H9 (cell line): ENCODE measurements around the gene ACSM3. TPM values are rescaled to one million over a fixed set of nuclear protein-coding genes. Genes with fewer than 3 reads are reported as not detected.

Experiments used
- DNase-seq: peaks from one replicate; pipeline ENCODE4 v3.0.0-alpha.2; 2017
- H2AFZ ChIP-seq: one replicate; pipeline ENCODE4 v1.6.1; 2013; ENCODE audit warnings: mild to moderate bottlenecking, low read length, control low read depth, moderate library complexity
- H2AK5ac ChIP-seq: 2 replicates; pipeline ENCODE4 v1.6.1; 2013; ENCODE audit warnings: low read length, control low read depth, mixed read lengths; ENCODE audit not compliant: insufficient read length
- H2BK120ac ChIP-seq: one replicate; pipeline ENCODE4 v1.6.1; 2013; ENCODE audit warnings: low read depth, mild to moderate bottlenecking, low read length, control low read depth, inconsistent platforms; ENCODE audit not compliant: poor library complexity, severe bottlenecking
- H2BK12ac ChIP-seq: 2 replicates; pipeline ENCODE4 v1.6.1; 2013; ENCODE audit warnings: low read length, control low read depth, mixed read lengths, low read depth; ENCODE audit not compliant: insufficient read length
- H2BK15ac ChIP-seq: 2 replicates; pipeline ENCODE4 v1.6.1; 2013; ENCODE audit warnings: low read depth, low read length, control low read depth
- H2BK20ac ChIP-seq: one replicate; pipeline ENCODE4 v1.6.1; 2013; ENCODE audit warnings: low read depth, mild to moderate bottlenecking, low read length, control low read depth, inconsistent platforms; ENCODE audit not compliant: poor library complexity, severe bottlenecking
- H2BK5ac ChIP-seq: 2 replicates; pipeline ENCODE4 v1.6.1; 2013; ENCODE audit warnings: low read length, control low read depth, mixed read lengths; ENCODE audit not compliant: insufficient read length
- H3K14ac ChIP-seq: 2 replicates; pipeline ENCODE4 v1.6.1; 2013; ENCODE audit warnings: low read length, control low read depth; ENCODE audit not compliant: insufficient read depth
- H3K18ac ChIP-seq: 2 replicates; pipeline ENCODE4 v1.6.1; 2013; ENCODE audit warnings: low read depth, mild to moderate bottlenecking, mixed read lengths, low read length, control low read depth; ENCODE audit not compliant: insufficient read length
- H3K23ac ChIP-seq: 2 replicates; pipeline ENCODE4 v1.6.1; 2013; ENCODE audit warnings: low read length, control low read depth, mixed read lengths, low read depth; ENCODE audit not compliant: insufficient read length
- H3K23me2 ChIP-seq: 2 replicates; pipeline ENCODE4 v1.6.1; 2013; ENCODE audit warnings: low read depth, mild to moderate bottlenecking, mixed read lengths, low read length, control low read depth; ENCODE audit not compliant: insufficient read length, poor library complexity, severe bottlenecking
- H3K27ac ChIP-seq: 2 replicates; pipeline ENCODE4 v1.5.1; 2013; ENCODE audit warnings: low read length, control low read depth, mixed read lengths, low read depth; ENCODE audit not compliant: insufficient read length
- H3K27me3 ChIP-seq: 2 replicates; pipeline ENCODE4 v1.6.1; 2013; ENCODE audit warnings: low read length, control low read depth, inconsistent platforms; ENCODE audit not compliant: insufficient read depth
- H3K4ac ChIP-seq: 2 replicates; pipeline ENCODE4 v1.6.1; 2013; ENCODE audit warnings: low read depth, mild to moderate bottlenecking, control low read depth, inconsistent platforms, low read length, moderate library complexity
- H3K4me1 ChIP-seq: 2 replicates; pipeline ENCODE4 v1.6.1; 2013; ENCODE audit warnings: low read length, control low read depth, inconsistent platforms; ENCODE audit not compliant: insufficient read depth
- H3K4me2 ChIP-seq: 2 replicates; pipeline ENCODE4 v1.6.1; 2013; ENCODE audit warnings: low read length, control low read depth, mixed read lengths; ENCODE audit not compliant: insufficient read length, insufficient read depth
- H3K56ac ChIP-seq: 2 replicates; pipeline ENCODE4 v1.6.1; 2013; ENCODE audit warnings: low read depth, mild to moderate bottlenecking, mixed read lengths, low read length, control low read depth; ENCODE audit not compliant: insufficient read length
- H3K79me1 ChIP-seq: 2 replicates; pipeline ENCODE4 v1.6.1; 2013; ENCODE audit warnings: low read depth, mild to moderate bottlenecking, moderate library complexity, low read length, control low read depth, inconsistent platforms; ENCODE audit not compliant: insufficient read depth, poor library complexity, severe bottlenecking
- H3K79me2 ChIP-seq: 2 replicates; pipeline ENCODE4 v1.6.1; 2013; ENCODE audit warnings: low read length, control low read depth, inconsistent platforms; ENCODE audit not compliant: insufficient read depth
- H3K9ac ChIP-seq: 2 replicates; pipeline ENCODE4 v1.6.1; 2013; ENCODE audit warnings: low read length, control low read depth, mixed read lengths; ENCODE audit not compliant: insufficient read length; ENCODE audit errors: extremely low read depth
- H3K9me3 ChIP-seq: one replicate; pipeline ENCODE4 v1.6.1; 2013; ENCODE audit warnings: low read depth, low read length, inconsistent platforms; ENCODE audit not compliant: control insufficient read depth
- H3T11ph ChIP-seq: one replicate; pipeline ENCODE4 v1.6.1; 2013; ENCODE audit warnings: mild to moderate bottlenecking, low read length, control low read depth, inconsistent platforms
- H4K20me1 ChIP-seq: one replicate; pipeline ENCODE4 v1.6.1; 2013; ENCODE audit not compliant: control insufficient read depth, insufficient read length, insufficient read depth
- H4K5ac ChIP-seq: 2 replicates; pipeline ENCODE4 v1.6.1; 2013; ENCODE audit warnings: low read depth, mild to moderate bottlenecking, mixed read lengths, low read length, control low read depth; ENCODE audit not compliant: insufficient read length
- H4K8ac ChIP-seq: replicated peaks from 2 replicates; pipeline ENCODE4 v1.6.1; 2013; ENCODE audit warnings: low read length, control low read depth, mixed read lengths, low read depth; ENCODE audit not compliant: insufficient read length
- H4K91ac ChIP-seq: 2 replicates; pipeline ENCODE4 v1.6.1; 2013; ENCODE audit warnings: low read depth, mild to moderate bottlenecking, moderate library complexity, mixed read lengths, low read length, control low read depth; ENCODE audit not compliant: insufficient read length
- H3K27ac Mint-ChIP-seq, 3 experiments: 2 replicates in 2 of 3; 3 replicates in 1 of 3; pipeline ENCODE4 v1.8.0; 2020 to 2021; ENCODE audit warnings: mixed read lengths in 3 of 3, mild to moderate bottlenecking in 1 of 3, moderate library complexity in 1 of 3
- H3K27me3 Mint-ChIP-seq: 2 replicates; pipeline ENCODE4 v1.8.0; 2021; ENCODE audit warnings: low read depth, mild to moderate bottlenecking, moderate library complexity, mixed read lengths
- H3K36me3 Mint-ChIP-seq, 3 experiments: 2 replicates in 2 of 3; 3 replicates in 1 of 3; pipeline ENCODE4 v1.8.0; 2020 to 2021; ENCODE audit warnings: low read depth in 3 of 3, mixed read lengths in 3 of 3; ENCODE audit not compliant: insufficient read depth in 1 of 3
- H3K4me1 Mint-ChIP-seq, 2 experiments: 2 replicates each; pipeline ENCODE4 v1.8.0; 2020; ENCODE audit warnings: mixed read lengths in 2 of 2
- H3K4me3 Mint-ChIP-seq, 2 experiments: 2 replicates in 1 of 2; 3 replicates in 1 of 2; pipeline ENCODE4 v1.8.0; 2020 to 2021; ENCODE audit warnings: mild to moderate bottlenecking in 2 of 2, mixed read lengths in 2 of 2, moderate library complexity in 1 of 2
- H3K9me3 Mint-ChIP-seq, 2 experiments: 2 replicates in 1 of 2; 3 replicates in 1 of 2; pipeline ENCODE4 v1.8.0; 2020; ENCODE audit warnings: mild to moderate bottlenecking in 2 of 2, mixed read lengths in 2 of 2, moderate library complexity in 1 of 2
- CTCF ChIP-seq: fragments of 200-600 bp; sonication (generic); conservative IDR thresholded peaks from 3 replicates; pipeline ENCODE4 v1.8.0; 2021; ENCODE audit warnings: antibody characterized with exemption, mild to moderate bottlenecking
- total RNA-seq: library from RNA; stranded (reverse); gene quantifications from 2 replicates; pipeline ENCODE4 v1.2.1, GENCODE V29; 2021

Gene ACSM3
- total RNA-seq, 1 experiment from 2014 or later, result 3.1 TPM

- no peak overlapping the region for H3K4ac ChIP-seq
- no peak overlapping the region for H3K56ac ChIP-seq
- no peaks in the 10 kb centered on the region for H3K27me3 Mint-ChIP-seq
- H3K4me1 Mint-ChIP-seq, result no peaks in the 10 kb centered on the region; a peak in 2 of 4 replicates
- H3K4me2 ChIP-seq, result no peak overlapping the region
- no peaks in the 10 kb centered on the region for H3K79me2 ChIP-seq
- H3K18ac ChIP-seq, result no peak overlapping the region
- no peaks in the 10 kb centered on the region for H3K79me1 ChIP-seq
- no peak overlapping the region for H2AK5ac ChIP-seq
- no peak for DNase-seq
- H3K4me3 Mint-ChIP-seq, result no peak overlapping the region
- no peak overlapping the region for H3K14ac ChIP-seq
- H2BK12ac ChIP-seq, result no peak overlapping the region
- H2BK15ac ChIP-seq, result no peak overlapping the region
- no peaks in the 10 kb centered on the region for H3K9me3 ChIP-seq
- H3K23ac ChIP-seq, result no peak overlapping the region
- no peak overlapping the region for H3K27ac Mint-ChIP-seq
- no peaks in the 10 kb centered on the region for H3K23me2 ChIP-seq
- H3K27ac ChIP-seq, result no peak overlapping the region
- H4K5ac ChIP-seq, result no peak overlapping the region
- H3T11ph ChIP-seq, result no peak overlapping the region
- no peaks in the 10 kb centered on the region for H3K9me3 Mint-ChIP-seq
- no peaks in the 10 kb centered on the region for H4K20me1 ChIP-seq
- H2BK20ac ChIP-seq, result no peak overlapping the region
- no peak overlapping the region for H3K9ac ChIP-seq
- H2BK5ac ChIP-seq, result no peak overlapping the region
- TF ChIP-seq CTCF, result no peak
- H4K91ac ChIP-seq, result no peak overlapping the region
- no peak overlapping the region for H2BK120ac ChIP-seq
- H3K36me3 Mint-ChIP-seq, result no peaks in the 10 kb centered on the region
- H4K8ac ChIP-seq, result no peak overlapping the region
- no peak overlapping the region for H2AFZ ChIP-seq
- H3K4me1 ChIP-seq, result no peaks in the 10 kb centered on the region
- no peaks in the 10 kb centered on the region for H3K27me3 ChIP-seq
These were observed 20.4 kb downstream of the ACSM3 start for GRCh38 chr16:20784204-20784603.
